Choroid plexus epithelial cell (primary cell): ENCODE measurements around the gene GHRH.

ENCODE experiments used
- DNase-seq: peaks from one replicate; pipeline ENCODE4 v3.0.0-alpha.2; 2010; ENCODE audit warnings: low read depth
- H3K4me3 ChIP-seq: 2 replicates; pipeline ENCODE4 v1.5.1; 2011; ENCODE audit warnings: low read depth, mild to moderate bottlenecking, control low read depth, low read length, moderate library complexity
- TF ChIP-seq, protein P1 (sequence below): conservative IDR thresholded peaks from 2 replicates; pipeline ENCODE4 v1.5.1; 2011; ENCODE audit warnings: low read depth, mild to moderate bottlenecking, control low read depth, inconsistent platforms, low read length, moderate library complexity

Gene GHRH

DNA sequence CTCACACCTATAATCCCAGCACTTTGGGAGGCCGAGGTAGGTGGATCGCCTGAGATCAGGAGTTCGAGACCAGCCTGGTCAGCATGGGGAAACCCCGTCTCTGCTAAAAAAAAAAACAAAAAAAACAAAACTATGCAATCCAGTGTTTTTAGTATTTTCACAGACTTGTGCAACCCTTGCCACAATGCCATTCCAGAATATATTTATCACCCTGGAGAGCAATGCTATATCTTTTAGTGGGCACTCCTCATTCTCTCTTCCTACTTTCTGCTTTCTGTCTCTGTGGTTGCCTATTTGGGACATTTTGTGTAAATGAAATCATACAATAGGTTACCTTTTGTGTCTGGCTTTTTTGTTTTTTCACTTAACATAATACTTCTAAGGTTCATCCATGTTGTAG lies 43.2 kb downstream of the GHRH start:
- peak; percentile 44 for DNase-seq
- TF ChIP-seq, protein P1, sequence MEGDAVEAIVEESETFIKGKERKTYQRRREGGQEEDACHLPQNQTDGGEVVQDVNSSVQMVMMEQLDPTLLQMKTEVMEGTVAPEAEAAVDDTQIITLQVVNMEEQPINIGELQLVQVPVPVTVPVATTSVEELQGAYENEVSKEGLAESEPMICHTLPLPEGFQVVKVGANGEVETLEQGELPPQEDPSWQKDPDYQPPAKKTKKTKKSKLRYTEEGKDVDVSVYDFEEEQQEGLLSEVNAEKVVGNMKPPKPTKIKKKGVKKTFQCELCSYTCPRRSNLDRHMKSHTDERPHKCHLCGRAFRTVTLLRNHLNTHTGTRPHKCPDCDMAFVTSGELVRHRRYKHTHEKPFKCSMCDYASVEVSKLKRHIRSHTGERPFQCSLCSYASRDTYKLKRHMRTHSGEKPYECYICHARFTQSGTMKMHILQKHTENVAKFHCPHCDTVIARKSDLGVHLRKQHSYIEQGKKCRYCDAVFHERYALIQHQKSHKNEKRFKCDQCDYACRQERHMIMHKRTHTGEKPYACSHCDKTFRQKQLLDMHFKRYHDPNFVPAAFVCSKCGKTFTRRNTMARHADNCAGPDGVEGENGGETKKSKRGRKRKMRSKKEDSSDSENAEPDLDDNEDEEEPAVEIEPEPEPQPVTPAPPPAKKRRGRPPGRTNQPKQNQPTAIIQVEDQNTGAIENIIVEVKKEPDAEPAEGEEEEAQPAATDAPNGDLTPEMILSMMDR = no peak
- H3K4me3 ChIP-seq = no peak overlapping the region

DNA sequence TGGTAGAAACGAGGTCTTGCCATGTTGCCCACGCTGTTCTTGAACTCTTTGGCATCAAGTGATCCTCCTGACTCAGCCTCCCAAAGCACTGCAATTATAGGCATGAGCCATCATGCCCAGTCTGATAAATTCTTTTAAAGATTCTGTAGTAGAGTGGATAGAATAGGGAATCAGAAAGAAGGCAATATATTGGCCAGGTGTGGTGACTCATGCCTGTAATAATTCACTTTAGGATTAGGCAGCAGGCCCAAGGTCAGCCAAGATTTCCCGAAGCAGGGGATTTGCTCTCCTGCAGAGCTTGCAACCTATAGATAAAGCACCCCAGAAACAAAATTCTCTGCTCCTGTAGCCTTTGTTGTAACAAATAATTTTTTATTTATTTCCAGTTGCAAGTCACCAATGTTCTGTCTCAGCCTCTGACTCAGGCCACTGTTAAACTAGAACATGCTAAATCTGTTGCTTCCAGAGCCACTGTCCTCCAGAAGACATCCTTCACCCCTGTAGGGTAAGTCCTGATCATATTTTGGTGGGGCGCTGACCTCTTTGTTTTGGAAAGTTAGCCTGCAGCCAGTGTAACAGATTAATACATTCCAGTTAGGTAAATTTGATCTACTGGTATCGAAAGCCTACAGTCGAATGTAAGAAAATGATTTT lies 51.8 kb downstream of the GHRH start:
- no peak for DNase-seq
- H3K4me3 ChIP-seq = no peak overlapping the region
- TF ChIP-seq, protein P1 = no peak

DNA sequence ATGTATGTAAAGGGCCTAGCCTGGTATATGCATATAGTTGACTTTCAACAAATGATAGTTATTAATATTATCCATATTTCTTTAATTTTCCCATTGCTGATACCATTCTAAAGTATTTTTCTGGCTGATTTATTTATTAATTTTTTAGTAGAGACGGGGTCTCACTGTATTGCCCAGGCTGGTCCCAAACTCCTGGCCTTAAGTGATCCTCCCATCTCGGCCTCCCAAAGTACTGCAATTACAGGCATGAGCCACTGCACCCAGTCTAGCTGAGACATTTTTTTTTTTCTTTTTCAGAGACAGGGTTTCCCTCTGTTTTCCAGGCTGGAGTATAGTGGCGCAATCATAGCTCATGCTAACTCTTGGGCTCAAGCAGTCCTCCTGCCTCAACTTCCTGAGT lies 52.4 kb downstream of the GHRH start:
- no peak overlapping the region for H3K4me3 ChIP-seq
- no peak for DNase-seq
- TF ChIP-seq, protein P1 = no peak

DNA sequence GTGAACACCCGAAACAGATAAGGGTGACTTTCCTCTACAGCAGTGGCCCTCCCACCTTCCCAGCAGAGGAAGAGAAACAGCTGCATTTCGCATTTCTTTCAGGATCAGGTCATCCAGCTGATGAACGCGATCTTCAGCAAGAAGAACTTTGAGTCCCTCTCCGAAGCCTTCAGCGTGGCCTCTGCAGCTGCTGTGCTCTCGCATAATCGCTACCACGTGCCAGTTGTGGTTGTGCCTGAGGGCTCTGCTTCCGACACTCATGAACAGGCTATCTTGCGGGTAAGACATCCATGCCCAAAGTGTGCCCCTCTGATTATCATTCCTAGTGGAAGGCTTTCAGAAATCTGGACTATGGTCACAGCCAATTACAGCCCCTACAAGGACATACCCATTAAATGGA lies 54.4 kb downstream of the GHRH start:
- TF ChIP-seq, protein P1 = no peak
- no peak overlapping the region for H3K4me3 ChIP-seq
- DNase-seq = no peak

DNA sequence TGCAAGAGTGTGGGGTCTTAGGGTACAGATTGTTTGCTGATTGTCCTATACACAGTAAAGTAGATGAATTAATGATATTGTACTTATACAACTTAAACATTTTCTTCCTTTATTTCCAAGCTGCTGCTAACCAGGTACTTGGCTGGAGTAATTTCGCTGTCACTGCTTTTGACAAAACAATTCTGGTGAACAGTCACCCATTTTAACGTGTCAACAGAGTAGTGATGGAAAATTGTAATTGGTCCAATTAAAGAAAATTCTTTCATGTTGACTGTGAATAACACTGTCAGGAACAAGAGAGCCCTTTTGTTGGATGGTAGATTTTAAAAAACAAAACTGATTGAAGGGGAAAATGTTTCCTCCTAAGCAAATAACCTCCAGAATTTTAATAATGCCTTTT lies 55.8 kb downstream of the GHRH start:
- DNase-seq = no peak
- TF ChIP-seq, protein P1 = no peak
- no peak overlapping the region for H3K4me3 ChIP-seq

DNA sequence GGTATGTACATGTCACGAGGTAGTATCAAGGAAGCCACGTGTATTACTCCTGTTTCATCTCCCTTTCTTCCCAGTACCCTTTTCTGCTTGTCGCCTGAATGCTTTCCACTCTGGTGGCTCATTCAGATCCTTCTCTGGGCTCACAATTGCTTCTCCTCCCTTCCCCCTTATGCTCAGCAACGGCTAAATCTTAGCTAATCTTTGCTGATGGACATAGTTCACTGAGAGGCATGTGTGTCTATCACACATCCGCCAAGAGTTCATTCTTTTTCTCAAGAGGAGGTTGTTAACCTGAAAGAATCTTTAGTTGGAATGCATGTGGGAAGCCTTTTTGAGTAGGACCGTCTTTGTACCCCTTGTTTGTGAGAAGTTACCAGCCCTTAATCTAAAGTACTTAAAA lies 56.5 kb downstream of the GHRH start:
- TF ChIP-seq, protein P1 = no peak
- no peak for DNase-seq
- H3K4me3 ChIP-seq = no peak overlapping the region

DNA sequence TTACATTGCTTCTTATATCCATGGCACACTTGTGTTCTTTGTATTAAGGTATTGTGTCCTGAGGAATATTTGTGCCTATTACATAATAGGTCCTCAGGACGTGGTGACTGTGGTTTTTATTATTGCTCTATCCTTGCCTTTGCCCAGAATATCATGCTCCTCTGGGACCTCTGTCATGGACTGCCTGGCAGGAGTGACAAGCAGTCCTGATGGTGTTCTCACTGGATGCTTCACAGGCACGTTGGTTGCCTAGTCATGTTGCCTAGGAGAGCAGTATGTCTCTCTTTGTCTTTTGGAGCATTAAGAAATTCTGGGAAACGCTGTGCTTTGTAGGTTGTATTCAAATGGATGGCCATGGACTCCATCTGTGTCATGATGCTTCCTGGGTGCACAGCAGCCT lies 57.6 kb downstream of the GHRH start:
- no peak for DNase-seq

More for the DNA sequence above, 57.6 kb downstream of the GHRH start:
- no peak overlapping the region for H3K4me3 ChIP-seq
- TF ChIP-seq, protein P1 = no peak
